ENCODE results near the gene FAXDC2. TPM values are rescaled to one million over a fixed set of nuclear protein-coding genes. Genes with fewer than 3 reads are reported as not detected.

The FAXDC2 gene
- total and polyA plus RNA-seq, 10 of the 15 experiments (the other 5 are each of a cell fraction or from before 2014, with no cell fraction given): 0.13 to 1.8 (median 0.35) TPM

DNA sequence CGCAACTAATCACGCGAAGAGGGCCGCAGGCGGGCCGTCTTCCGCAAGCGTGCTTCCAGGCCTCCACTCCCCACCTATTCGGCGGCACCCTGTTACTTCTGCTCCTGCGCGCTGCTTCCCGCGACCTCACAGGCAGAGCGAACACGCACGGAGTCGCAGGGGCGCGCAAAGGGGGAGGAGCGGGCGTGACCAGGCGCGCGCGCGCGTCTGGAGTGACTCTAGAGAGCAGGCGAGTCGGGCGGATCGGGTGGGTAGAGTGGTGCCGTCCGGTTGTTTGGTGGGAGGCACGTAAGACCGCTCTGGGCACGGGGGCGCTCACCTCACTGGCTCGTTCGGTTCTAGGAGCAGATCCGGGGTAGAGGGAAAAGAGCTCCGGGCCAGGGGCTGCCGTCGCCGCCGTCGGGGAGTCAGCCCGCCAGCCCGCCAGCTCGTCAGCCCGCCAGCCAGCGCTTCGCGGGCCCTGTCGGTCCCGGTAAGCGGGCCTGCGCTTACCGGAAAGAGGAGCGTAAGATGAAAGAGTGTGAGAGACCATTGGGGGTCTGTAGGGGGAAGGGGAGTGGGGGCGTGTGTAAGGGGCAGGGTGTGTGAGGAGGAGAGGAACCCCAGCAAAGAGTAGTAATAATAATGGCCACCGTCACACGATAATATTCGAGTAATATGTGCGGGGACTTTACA, 8.0 kb upstream of the FAXDC2 start, which contains the start of gene CNOT8 (continued):
- 0 out of 2 replicates have a peak, but pooled peaks have one; percentile 4 for TF ChIP-seq ZBED1 (IDR thresholded peaks at IDR 0.05; ENCODE audit: borderline replicate concordance)
- TF ChIP-seq BMI1 (IDR thresholded peaks at IDR 0.05; ENCODE audit: borderline replicate concordance): no peak
- peak; percentile 79 for TF ChIP-seq RB1 (IDR thresholded peaks at IDR 0.05; ENCODE audit: borderline replicate concordance)
- peak; percentile 70 to 79 for TF ChIP-seq EGR1 (IDR thresholded peaks at IDR 0.05; ENCODE audit: borderline replicate concordance in 1 of 2, low read depth in 2 of 2, low read length in 2 of 2)
- TF ChIP-seq, protein P1, sequence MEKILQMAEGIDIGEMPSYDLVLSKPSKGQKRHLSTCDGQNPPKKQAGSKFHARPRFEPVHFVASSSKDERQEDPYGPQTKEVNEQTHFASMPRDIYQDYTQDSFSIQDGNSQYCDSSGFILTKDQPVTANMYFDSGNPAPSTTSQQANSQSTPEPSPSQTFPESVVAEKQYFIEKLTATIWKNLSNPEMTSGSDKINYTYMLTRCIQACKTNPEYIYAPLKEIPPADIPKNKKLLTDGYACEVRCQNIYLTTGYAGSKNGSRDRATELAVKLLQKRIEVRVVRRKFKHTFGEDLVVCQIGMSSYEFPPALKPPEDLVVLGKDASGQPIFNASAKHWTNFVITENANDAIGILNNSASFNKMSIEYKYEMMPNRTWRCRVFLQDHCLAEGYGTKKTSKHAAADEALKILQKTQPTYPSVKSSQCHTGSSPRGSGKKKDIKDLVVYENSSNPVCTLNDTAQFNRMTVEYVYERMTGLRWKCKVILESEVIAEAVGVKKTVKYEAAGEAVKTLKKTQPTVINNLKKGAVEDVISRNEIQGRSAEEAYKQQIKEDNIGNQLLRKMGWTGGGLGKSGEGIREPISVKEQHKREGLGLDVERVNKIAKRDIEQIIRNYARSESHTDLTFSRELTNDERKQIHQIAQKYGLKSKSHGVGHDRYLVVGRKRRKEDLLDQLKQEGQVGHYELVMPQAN (conservative IDR thresholded peaks at IDR 0.05): peak; percentile 1; the same call in 1 of the 2 replicates
- TF ChIP-seq GATAD2B (conservative IDR thresholded peaks at IDR 0.05; ENCODE audit: low read depth): 0 out of 2 replicates have a peak, but pooled peaks have one; percentile 27
- TF ChIP-seq ZNF217 (IDR thresholded peaks at IDR 0.05): no peak
- TF ChIP-seq CEBPB (IDR thresholded peaks at IDR 0.05; ENCODE audit: borderline replicate concordance in 1 of 2, low read depth in 2 of 2, low read length in 2 of 2): no peak
- TF ChIP-seq NFYB (IDR thresholded peaks at IDR 0.05; ENCODE audit: insufficient read depth, low read depth, low read length): no peak
- peak; percentile 62 for TF ChIP-seq CREM (IDR thresholded peaks at IDR 0.05; ENCODE audit: low read depth)
- TF ChIP-seq, protein P2, sequence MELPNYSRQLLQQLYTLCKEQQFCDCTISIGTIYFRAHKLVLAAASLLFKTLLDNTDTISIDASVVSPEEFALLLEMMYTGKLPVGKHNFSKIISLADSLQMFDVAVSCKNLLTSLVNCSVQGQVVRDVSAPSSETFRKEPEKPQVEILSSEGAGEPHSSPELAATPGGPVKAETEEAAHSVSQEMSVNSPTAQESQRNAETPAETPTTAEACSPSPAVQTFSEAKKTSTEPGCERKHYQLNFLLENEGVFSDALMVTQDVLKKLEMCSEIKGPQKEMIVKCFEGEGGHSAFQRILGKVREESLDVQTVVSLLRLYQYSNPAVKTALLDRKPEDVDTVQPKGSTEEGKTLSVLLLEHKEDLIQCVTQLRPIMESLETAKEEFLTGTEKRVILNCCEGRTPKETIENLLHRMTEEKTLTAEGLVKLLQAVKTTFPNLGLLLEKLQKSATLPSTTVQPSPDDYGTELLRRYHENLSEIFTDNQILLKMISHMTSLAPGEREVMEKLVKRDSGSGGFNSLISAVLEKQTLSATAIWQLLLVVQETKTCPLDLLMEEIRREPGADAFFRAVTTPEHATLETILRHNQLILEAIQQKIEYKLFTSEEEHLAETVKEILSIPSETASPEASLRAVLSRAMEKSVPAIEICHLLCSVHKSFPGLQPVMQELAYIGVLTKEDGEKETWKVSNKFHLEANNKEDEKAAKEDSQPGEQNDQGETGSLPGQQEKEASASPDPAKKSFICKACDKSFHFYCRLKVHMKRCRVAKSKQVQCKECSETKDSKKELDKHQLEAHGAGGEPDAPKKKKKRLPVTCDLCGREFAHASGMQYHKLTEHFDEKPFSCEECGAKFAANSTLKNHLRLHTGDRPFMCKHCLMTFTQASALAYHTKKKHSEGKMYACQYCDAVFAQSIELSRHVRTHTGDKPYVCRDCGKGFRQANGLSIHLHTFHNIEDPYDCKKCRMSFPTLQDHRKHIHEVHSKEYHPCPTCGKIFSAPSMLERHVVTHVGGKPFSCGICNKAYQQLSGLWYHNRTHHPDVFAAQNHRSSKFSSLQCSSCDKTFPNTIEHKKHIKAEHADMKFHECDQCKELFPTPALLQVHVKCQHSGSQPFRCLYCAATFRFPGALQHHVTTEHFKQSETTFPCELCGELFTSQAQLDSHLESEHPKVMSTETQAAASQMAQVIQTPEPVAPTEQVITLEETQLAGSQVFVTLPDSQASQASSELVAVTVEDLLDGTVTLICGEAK (IDR thresholded peaks at IDR 0.05; ENCODE audit: borderline replicate concordance): peak; percentile 50; the same call in 1 of the 2 replicates
- 0 out of 4 replicates have a peak, but pooled peaks of 1 of the 2 experiments have one; percentile 6 for TF ChIP-seq ETV6 (conservative IDR thresholded peaks at IDR 0.05 in 1 of 2, IDR thresholded peaks at IDR 0.05 in 1 of 2; ENCODE audit: borderline replicate concordance in 1 of 2, low read depth in 1 of 2)
- TF ChIP-seq MXI1 (IDR thresholded peaks at IDR 0.05; ENCODE audit: low read depth, low read length): 0 out of 2 replicates have a peak, but pooled peaks have one; percentile 44
- TF ChIP-seq, protein P3, sequence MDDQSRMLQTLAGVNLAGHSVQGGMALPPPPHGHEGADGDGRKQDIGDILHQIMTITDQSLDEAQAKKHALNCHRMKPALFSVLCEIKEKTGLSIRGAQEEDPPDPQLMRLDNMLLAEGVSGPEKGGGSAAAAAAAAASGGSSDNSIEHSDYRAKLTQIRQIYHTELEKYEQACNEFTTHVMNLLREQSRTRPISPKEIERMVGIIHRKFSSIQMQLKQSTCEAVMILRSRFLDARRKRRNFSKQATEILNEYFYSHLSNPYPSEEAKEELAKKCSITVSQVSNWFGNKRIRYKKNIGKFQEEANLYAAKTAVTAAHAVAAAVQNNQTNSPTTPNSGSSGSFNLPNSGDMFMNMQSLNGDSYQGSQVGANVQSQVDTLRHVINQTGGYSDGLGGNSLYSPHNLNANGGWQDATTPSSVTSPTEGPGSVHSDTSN (IDR thresholded peaks at IDR 0.05; ENCODE audit: insufficient replicate concordance, low read depth, low read length): peak; percentile 46
- TF ChIP-seq CHD2 (IDR thresholded peaks at IDR 0.05; ENCODE audit: borderline replicate concordance, low read depth, low read length): 0 out of 2 replicates have a peak, but pooled peaks have one; percentile 46
- TF ChIP-seq MYC (IDR thresholded peaks at IDR 0.05; ENCODE audit: insufficient read depth, insufficient read length, insufficient replicate concordance, low read length, severe bottlenecking): no peak
- peak; percentile 76 for TF ChIP-seq IKZF1 (conservative IDR thresholded peaks at IDR 0.05)
- TF ChIP-seq HCFC1 (IDR thresholded peaks at IDR 0.05; ENCODE audit: low read length): peak; percentile 70
- no peak for TF ChIP-seq SMC3 (IDR thresholded peaks at IDR 0.05; ENCODE audit: borderline replicate concordance, low read length)
